PC-3 (cell line): Measurements from ENCODE around the gene PINLYP.

Source experiments
- CTCF ChIP-seq: fragments of 300-600 bp; sonication (generic); conservative IDR thresholded peaks from 2 replicates; pipeline ENCODE4 v1.5.1; 2017; ENCODE audit warnings: antibody characterized with exemption, low read depth, mild to moderate bottlenecking, low read length
- EZH2 ChIP-seq: fragments of 300-600 bp; sonication (generic); IDR thresholded peaks from one replicate; pipeline ENCODE4 v1.6.1; 2017; ENCODE audit warnings: antibody characterized with exemption, mild to moderate bottlenecking, low read length; ENCODE audit not compliant: unreplicated experiment

GRCh38 chr19:43612374-43612773, 36.8 kb downstream of the PINLYP start:
- TF ChIP-seq EZH2 (no peak), CTCF (no peak)
